Coronary artery (tissue), 2 donors: ENCODE results near the gene NAPB.

Experiments
- DNase-seq: peaks from one replicate; pipeline ENCODE4 v3.0.0-alpha.2; 2017; ENCODE audit warnings: low spot score
- H3K27ac ChIP-seq, 2 donors: fragments of 200-600 bp; sonication (generic); one replicate each; pipeline ENCODE4 v1.5.1; 2016 to 2019
- H3K4me3 ChIP-seq: fragments of 200-600 bp; sonication (generic); 2 replicates; pipeline ENCODE4 v1.5.1; 2016; ENCODE audit warnings: mild to moderate bottlenecking, moderate library complexity
- TF ChIP-seq, protein P1 (sequence below): fragments of 200-600 bp; sonication (generic); IDR thresholded peaks from one replicate; pipeline ENCODE4 v1.5.1; 2019; ENCODE audit warnings: antibody characterized with exemption

Gene NAPB

DNA sequence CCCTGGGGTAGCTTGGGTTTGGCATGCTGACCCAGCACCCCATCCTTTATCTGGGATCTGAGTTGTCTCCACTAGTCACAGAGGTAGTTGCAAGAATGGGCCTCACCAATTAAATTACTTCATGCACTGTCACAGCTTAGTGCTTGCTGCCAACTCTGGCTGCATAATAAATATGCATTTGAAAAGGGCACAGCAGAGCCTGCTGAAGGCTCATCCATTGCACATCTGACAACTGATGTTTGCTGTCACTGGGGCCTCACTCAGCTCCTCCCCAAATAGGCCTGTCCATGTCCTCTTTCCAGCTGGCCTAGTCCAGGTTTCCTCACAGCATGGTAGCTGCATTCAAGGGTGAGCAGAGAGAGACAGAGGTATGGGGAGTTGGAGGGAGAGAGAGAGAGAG lies 84.0 kb downstream of the NAPB start:
- no peak overlapping the region for H3K27ac ChIP-seq
- DNase-seq, result no peak
- TF ChIP-seq, protein P1, sequence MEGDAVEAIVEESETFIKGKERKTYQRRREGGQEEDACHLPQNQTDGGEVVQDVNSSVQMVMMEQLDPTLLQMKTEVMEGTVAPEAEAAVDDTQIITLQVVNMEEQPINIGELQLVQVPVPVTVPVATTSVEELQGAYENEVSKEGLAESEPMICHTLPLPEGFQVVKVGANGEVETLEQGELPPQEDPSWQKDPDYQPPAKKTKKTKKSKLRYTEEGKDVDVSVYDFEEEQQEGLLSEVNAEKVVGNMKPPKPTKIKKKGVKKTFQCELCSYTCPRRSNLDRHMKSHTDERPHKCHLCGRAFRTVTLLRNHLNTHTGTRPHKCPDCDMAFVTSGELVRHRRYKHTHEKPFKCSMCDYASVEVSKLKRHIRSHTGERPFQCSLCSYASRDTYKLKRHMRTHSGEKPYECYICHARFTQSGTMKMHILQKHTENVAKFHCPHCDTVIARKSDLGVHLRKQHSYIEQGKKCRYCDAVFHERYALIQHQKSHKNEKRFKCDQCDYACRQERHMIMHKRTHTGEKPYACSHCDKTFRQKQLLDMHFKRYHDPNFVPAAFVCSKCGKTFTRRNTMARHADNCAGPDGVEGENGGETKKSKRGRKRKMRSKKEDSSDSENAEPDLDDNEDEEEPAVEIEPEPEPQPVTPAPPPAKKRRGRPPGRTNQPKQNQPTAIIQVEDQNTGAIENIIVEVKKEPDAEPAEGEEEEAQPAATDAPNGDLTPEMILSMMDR, result no peak
- no peak overlapping the region for H3K4me3 ChIP-seq

DNA sequence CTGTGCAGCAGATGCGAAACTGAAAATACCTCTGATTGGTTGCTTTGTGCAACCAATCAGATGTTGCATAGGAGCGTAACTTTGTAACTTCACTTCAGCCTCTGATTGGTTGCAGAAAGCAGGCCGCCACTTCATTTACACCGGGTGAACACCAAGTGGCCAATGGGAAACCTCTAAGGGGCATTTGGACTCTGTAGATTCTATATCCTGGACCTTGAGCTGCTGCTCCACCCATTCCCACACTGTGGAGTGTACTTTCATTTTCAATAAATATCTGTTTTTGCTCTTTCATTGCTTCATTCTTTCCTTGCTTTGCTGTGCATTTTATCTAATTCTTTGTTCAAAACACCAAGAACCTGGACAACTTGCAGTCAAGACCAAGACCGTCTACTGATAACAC lies 84.8 kb downstream of the NAPB start:
- TF ChIP-seq, protein P1, result no peak

DNA sequence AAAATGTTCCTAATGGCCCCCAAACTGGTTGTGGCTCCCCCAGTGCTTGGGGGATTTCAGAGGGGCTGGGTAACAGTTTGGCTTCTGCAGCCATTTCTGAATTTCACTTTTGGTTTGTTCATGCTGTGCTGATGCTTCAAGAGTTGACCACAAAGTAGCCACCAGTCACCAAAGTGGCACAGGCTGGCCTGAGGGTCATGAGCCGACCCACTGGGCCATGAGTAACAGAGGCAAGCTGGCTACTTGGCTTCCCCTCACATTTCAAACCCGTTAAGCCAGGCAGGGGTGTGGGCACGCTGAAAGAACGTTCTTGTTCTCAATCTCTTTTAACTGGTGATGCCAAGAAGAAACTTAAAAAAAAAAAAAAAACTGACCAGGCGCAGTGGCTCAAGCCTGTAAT lies 85.8 kb downstream of the NAPB start:
- DNase-seq, result no peak
- Histone ChIP-seq H3K4me3 (no peak overlapping the region), H3K27ac (no peak overlapping the region)
- TF ChIP-seq, protein P1, result no peak

More for the DNA sequence above, 84.8 kb downstream of the NAPB start:
- DNase-seq, result no peak
- Histone ChIP-seq H3K4me3 (no peak overlapping the region), H3K27ac (no peak overlapping the region)

DNA sequence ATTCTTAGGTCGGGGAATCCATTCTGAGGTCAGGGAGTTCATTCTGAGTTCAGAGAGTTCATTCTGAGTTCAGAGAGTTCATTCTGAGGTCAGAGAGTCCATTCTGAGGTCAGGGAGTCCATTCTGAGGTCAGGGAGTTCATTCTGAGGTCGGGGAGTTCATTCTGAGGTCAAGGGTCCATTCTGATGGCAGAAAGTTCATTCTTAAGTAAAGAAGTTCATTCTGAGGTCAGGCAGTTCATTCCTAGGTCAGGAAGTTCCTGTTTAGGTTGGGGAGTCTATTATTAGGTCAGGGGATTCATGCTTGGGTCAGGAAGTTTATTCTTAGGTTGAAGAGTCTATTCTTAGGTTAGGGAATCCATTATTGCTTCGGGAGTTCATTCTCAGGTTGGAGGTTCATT lies 87.2 kb downstream of the NAPB start:
- H3K27ac ChIP-seq, result no peak overlapping the region
- TF ChIP-seq, protein P1, result no peak
- DNase-seq, result no peak
- no peak overlapping the region for H3K4me3 ChIP-seq

DNA sequence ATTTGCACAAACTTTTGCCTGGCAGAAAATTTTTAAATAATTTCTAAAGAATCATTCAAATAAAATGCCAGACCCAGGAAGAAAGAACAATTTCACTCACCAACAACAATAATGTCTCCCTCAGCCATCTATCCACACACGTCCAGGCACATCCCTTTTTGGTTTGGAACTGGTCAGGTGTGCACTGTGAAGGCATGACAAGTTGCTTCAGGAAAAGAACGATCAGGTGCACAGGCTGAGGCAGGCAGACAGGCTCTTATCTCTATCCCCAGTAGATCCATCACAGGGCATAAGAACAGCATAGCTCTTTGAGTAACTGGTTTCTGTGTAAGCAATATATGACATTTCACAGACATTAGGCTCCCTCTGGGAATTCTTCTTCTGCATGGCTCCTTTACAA lies 88.8 kb downstream of the NAPB start:
- DNase-seq, result no peak
- TF ChIP-seq, protein P1, result no peak
- Histone ChIP-seq H3K4me3 (no peak overlapping the region), H3K27ac (no peak overlapping the region)

DNA sequence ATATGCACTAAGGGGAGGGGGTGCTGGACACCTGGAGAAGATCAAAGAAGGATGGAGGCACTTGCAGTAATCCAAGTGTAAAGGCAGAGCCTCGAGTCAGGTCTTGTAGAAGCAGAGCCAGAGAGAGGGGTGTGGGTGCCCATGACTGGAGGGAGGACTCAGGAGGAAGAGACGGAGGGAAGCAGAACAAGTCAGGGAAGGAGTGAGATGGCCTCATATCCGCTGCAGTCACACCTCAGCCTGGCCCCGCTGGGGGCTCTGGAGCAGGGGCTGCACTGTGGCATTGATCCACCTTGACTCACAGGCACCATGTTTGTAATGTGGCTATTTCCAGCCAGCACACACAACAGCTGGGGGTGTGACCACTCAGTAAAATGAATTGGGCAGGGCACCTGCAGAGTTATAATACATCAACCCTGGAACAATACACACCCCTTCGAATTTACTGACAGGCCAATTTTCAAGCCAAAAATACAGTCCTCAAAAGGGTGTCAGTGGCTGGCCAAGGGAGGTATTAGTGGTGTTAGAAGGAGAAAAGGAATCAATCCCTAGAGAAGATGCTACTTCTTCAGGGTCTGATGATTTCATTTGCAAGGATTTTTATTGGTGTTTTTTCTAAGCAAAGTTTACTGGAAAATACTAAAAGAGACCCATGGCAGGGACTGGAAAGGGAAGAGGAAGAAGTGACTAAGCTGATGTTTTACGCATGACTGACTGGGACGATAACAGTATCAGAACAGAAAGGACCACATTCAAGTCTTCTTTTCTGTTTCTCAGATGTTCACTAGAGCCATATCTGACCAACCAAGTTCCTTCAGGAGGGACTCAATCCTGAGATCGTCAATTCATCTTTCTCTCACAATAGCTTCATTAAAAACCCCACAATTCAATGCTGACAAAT lies 89.6 kb downstream of the NAPB start:
- Histone ChIP-seq H3K27ac (peak overlapping the region in 1 of 2 donors; percentile 46), H3K4me3 (no peak overlapping the region)
- TF ChIP-seq, protein P1, result no peak
- no peak for DNase-seq
